Activated naive CD4-positive, alpha-beta T cell treated with anti-CD3 and anti-CD28 coated beads, Interleukin-2, amount 50 U/mL, for 16 hours (primary cell): ENCODE data around the gene TNNC1.

ENCODE experiments used
- DNase-seq: peaks from one replicate; pipeline ENCODE4 v3.0.0-alpha.2; 2020

The TNNC1 gene

GRCh38 chr3:52456800-52457183, 3.0 kb upstream of the TNNC1 start:
- DNase-seq = no peak

DNA sequence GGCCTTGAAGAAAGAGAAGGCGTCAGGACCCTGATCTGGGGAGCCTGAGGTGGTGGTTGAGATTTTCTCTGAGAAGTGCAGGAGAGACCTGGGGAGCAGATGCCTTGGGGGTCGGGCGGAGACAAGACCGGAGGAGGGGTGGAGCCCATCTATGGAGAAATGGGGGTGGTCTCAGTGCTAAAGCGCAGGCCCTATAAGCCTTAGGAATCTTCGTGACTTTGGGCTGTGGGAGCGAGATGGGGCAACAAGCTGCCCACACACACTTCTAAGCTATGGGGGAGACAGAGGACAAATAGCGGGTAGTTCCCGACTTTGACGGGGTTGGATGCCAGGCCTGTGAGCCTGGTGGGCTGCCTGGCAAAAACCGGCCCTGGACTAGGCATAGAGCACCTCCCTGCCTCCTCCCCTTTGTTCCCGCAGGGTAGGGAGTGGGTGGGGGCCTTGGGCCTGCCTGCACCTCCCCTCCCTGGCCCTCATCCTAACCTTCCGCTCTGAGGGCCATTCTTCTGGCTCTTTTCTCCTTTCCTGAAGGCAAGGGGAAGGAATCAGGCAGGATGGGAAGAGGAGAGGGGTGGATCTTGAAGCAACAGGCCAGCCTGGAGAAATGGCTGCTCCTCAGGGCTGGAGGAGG, 2.4 kb upstream of the TNNC1 start:
- DNase-seq = no peak

- peak; percentile 98 for DNase-seq
Measured at GRCh38 chr3:52455283-52456168, 1.7 kb upstream of the TNNC1 start, which contains the start of gene NISCH. Gene NISCH (plus strand): TSS chr3:52455604. CDS start chr3:52455642, 38 bp downstream.

DNA sequence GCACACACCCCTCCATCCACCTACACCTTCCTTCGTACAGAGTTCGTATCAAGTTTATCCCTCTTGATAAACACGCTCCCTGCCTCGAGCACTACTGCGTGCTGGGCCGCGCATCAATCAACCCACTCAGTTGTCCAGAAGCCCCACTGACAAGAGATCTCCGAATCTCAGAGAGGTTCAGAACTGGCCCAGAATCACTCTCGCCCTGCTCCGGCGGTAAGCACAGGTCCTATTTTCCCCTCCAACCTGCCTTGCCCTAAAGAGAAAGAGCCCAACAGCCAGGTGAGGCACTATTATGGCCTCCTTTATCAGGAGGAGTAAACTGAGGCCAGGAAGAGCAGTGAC, 1.1 kb upstream of the TNNC1 start:
- DNase-seq = no peak

DNA sequence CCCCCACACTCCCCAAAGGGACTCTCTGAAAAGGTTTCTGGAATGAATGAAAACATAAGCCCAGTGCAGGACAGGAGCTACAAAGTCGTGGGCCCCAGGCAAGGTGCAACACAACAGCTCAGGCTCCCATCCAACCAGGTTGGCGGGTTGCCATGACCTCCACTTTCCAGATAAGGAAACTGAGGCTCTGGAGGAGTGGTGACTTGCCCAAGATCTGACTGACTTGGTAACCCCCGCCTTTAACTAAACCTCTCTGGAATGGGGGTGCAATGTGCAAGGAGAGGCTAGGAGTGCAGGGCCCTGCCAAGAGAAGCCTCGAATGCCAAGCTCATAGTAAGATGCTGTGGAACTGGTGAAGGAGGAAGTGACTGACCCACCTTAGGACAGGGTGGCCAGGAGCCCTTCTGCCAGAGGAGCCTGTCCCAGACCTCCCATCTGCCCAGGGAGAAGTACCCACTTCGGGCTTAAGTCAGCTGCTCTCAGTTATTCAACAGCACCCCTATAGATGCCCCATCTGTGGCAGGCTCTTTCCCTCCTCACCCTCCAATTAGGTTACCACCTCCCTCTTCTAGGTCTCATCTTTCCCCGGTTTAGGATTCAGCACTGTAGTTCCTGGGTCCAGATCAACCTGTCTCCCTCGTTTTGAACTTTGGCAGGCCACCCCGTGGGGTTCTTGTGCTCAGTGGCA, 553 bp upstream of the TNNC1 start:
- no peak for DNase-seq

DNA sequence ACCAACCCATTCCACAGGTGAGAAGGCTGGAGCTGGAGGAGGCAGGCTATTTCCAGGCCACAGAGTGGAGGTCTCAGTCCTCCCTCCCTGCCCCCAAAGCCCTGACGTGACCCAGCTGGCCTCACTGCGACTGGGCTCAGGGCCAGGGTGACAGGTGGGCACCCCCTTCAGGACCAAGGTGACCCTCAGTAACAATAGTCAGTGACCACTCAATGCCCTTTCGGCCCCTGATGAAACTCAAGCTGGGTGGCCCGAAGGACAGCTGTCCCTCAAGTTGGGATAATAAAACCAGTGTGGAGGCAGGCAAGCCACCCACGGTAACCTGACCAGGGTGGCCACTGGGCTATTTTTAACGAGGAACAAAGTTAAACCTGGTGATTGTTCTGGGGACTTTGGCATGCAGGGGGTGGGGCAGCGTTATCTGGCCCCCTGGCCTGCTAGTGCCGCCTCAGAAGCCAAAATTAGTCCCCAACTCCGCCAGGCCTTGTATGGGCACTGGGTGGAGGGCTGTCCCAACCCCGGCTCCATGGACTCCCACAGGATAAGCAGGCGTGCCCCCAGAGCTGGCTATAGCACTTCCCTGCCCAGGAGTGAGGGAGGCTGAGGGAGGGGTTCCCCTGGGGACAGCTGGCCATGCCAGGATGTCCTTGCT, 1.1 kb downstream of the TNNC1 start:
- no peak for DNase-seq

- DNase-seq = no peak
Measured at GRCh38 chr3:52452126-52452525, 1.7 kb downstream of the TNNC1 start.

DNA sequence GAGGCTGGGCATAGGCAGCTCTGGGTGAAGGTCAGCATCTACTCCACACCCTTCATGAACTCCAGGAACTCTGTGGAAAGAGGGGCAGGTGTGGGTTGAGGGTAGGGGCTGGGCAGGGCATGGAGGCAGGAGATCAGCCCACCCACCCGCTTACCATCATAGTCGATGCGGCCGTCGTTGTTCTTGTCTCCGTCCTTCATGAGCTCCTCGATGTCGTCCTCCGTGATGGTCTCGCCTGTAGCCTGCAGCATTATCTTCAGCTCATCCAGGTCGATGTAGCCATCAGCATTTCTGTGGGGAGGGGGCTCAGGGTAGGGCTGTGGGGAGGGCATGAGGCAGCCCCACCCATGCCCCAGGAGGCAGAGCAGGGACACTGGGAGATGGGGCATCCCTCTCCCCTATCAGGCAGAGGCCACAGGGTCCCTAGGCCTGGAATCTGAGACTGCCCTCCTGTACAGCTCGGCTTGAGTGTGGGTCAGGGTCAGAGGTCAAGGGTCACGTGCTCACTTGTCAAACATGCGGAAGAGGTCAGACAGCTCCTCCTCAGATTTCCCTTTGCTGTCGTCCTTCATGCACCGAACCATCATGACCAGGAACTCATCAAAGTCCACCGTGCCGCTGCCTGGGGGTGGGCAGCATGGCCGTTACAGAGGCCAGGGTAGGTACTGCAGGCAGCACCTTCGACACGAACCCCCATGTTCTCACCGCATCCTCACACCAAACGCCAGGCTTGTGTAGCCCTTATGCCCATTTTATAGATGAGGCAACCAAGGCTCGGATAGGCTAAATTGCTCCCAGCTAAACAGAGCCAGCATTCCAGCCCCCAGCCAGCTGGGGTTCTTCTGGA, 2.4 kb downstream of the TNNC1 start:
- no peak for DNase-seq

DNA sequence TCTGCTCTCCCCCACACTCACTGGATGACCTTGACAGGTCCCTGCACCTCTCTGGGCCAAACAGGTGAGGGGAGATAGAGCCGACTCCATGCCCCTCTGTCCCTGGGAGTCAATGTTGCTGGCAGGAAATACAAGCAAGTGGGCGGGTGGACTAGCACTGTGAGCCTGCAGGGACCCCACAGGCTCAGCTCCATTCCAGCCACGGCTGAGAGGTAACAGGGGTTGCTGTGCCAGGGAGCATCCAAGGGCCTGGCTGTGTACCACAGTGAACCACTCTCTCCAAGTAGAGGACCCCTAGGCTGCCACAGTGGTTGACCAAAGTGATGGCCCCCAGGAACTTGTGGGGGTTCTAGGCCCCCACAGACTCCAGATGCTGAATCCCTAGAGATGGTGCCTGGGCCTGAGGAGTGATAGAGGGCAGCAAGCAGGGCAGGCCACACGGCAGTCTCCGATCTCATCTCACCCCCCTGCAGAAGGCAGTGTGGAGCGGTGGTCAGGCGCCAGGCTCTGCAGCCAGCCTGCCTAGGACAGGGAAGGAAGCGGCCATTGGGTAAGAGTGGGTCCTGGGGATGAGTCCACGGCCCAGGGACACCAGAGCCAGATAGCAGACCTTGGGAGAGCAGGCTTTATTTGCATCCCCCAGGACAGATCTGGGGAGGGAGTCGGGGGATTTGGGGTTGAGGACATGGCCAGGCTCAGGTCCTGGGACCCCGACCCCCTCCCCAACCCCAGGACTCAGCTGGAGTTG, 3.2 kb downstream of the TNNC1 start:
- DNase-seq = no peak

GRCh38 chr3:52447512-52448355, 6.1 kb downstream of the TNNC1 start:
- no peak for DNase-seq

DNA sequence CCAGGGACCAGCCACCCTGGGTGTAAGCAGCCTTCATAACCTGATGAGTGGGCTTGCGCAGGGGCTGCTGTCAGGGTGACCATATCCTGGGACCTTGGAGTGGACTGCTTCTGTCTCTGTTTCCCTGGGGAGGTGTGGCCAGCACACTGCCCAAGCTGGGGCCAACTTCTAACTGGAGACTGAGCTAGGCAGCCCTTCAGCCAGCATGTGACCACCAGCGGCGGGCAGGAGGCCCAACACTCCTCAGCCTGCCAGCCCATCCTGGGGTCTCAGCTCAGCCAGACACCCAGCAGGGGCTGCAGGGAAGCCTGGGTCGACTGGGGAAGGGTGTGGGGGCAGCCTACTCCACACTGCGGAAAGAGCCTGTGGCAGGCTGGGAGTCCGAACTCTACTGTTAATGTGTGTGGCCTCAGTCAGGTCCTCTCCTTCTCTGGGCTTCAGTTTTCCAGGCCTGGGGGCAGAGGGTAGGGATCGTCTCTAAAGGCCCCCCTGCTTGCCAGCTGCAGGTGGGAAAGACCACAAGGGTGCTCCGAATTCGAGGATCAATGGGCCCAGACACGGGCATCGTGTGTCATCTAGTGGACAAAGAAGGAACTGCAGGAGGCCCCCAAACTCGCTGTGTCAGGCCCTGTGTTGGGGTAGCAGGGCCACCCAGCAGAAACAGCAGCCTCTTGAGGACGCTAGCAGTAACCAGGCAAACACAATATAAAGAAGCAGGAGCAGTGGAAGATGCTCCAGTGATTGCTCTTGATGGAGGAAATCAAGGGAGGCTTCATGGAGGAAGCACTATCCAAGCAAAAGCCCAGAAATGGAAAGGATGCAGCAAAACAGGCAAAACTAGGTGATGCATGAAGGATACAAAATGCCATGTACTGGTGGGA, 7.0 kb downstream of the TNNC1 start:
- peak; percentile 72 for DNase-seq

- no peak for DNase-seq
Measured at GRCh38 chr3:52446042-52446441, 7.8 kb downstream of the TNNC1 start.

DNA sequence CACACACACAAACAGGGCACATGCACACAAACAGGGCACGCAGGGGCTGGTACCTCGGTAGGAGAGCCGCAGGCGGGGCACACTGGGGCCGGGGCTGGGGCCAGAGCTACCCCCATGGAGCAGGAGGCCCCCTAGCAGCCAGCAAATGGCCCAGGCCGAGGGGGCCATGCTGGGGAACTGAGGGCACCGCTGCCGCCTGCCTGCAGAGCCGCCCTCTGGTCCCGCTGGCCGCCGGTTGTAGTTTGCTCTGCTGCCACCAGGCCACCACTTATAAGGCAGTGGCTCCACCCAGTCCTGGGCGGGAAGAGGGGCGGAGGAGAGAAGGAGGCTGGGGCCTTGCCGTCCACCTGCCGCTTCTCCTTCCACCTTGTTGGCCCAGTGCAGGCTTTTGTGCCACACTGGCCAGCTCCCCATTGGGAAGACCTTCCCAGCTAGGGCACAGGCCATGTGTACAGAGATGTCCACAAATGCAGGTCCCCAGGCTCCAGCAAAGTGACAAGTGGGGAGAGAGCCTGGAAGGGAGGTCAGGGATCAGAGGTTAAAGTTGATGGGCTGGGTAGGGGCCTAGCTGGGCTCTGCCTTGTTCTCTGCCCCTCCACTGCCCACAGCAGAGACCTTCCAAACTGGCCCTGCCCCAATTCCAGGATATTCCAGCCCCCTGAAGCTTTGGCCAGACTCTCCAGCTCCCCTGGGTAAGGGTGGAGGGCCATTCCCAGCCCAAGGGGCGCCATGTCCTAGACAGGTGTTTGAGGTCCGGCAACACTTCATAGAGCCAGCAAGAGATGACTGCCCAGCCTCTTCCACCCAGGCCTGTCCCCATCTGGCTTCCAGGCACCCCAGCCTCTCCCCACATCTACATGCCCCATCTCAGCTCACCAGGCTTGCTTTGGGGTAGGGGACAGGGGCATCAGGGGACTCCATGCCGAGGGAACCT, 8.7 kb downstream of the TNNC1 start, which contains the start of gene SEMA3G:
Gene SEMA3G (minus strand): TSS at position 244 of the 934 bp plus-strand sequence. CDS start 76 bp downstream, at position 168.
- peak; percentile 80 for DNase-seq

DNA sequence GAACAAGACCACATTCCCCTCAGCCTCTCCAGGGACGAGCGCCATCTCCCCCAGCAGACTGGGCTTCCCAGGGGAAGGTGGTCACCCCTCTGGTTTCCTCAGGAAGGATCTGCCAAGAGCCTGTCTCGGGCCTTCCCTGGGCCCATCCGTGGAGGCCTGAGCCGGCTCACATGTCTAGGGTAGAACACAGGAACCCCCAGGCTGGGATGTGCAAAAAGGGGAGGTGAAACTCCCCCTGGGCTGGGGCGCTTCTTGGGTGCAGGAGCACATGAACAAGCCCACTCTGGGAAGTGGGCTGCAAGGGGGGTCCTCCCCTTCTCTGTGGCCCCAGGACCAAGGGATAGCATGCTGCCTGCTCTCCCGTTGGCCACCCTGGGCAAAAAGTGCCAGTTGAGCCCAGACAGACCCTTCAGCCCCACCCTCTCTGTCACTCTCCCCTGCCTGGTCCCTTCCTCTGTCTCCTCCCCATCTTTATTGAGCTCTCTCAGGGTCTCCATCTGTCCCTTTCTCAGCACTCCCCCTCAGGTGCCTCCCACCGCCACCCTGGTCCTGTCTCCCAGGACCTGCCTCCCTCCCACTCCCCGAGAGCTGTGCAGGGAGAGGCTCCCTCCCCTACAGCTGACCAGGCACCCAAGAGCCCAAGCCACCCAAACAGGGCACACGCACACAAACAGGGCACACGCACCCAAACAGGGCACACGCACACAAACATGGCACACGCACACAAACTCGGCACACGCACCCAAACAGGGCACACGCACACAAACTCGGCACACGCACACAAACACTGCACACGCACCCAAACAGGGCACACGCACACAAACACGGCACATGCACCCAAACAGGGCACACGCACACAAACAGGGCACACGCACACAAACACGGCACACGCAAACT, 9.8 kb downstream of the TNNC1 start:
- DNase-seq = no peak

GRCh38 chr3:52443268-52443610, 10.6 kb downstream of the TNNC1 start:
- DNase-seq = no peak

GRCh38 chr3:52442409-52443267, 11.2 kb downstream of the TNNC1 start:
- no peak for DNase-seq
